HG03378 (cell line): ENCODE results near the gene KNOP1.
"Not testable (repeated sequence)": the region's sequence is repeated elsewhere in the genome, so short reads cannot be mapped to it uniquely, and the experiment has no call there.

Experiments
- ATAC-seq: cut with Tn5 transposase; IDR thresholded peaks from one replicate; pipeline ENCODE4 v1.9.1; 2021; ENCODE audit warnings: mild to moderate bottlenecking, moderate library complexity; ENCODE audit not compliant: unreplicated experiment

Gene KNOP1

GRCh38 chr16:19744670-19745069 is 26.6 kb upstream of the KNOP1 start:
- no peak for ATAC-seq

- no peak for ATAC-seq
Measured at GRCh38 chr16:19743816-19744159, 25.8 kb upstream of the KNOP1 start.

- ATAC-seq, result no peak
Measured at GRCh38 chr16:19741354-19741753, 23.3 kb upstream of the KNOP1 start.

- ATAC-seq, result no peak
Measured at GRCh38 chr16:19737306-19738038, 19.4 kb upstream of the KNOP1 start.

GRCh38 chr16:19735074-19735867 is 17.2 kb upstream of the KNOP1 start:
- no peak for ATAC-seq

- ATAC-seq, result no peak
Measured at GRCh38 chr16:19733551-19733950, 15.5 kb upstream of the KNOP1 start.

- no peak for ATAC-seq
Measured at GRCh38 chr16:19728636-19728965, 10.6 kb upstream of the KNOP1 start.

- ATAC-seq, result no peak
Measured at GRCh38 chr16:19722981-19723380, 5.0 kb upstream of the KNOP1 start.

GRCh38 chr16:19722269-19722952 is 4.4 kb upstream of the KNOP1 start:
- ATAC-seq, result no peak

GRCh38 chr16:19718624-19718965 is 568 bp upstream of the KNOP1 start:
- ATAC-seq, result no peak

GRCh38 chr16:19717314-19717713 is 713 bp downstream of the KNOP1 start:
- no peak for ATAC-seq

- ATAC-seq, result not testable (repeated sequence)
Measured at GRCh38 chr16:19716728-19717127, 1.3 kb downstream of the KNOP1 start.

GRCh38 chr16:19716183-19716582 is 1.8 kb downstream of the KNOP1 start:
- no peak for ATAC-seq

GRCh38 chr16:19715566-19715965 is 2.5 kb downstream of the KNOP1 start:
- no peak for ATAC-seq

GRCh38 chr16:19713697-19714096 is 4.3 kb downstream of the KNOP1 start:
- ATAC-seq, result no peak

GRCh38 chr16:19712418-19713058 is 5.5 kb downstream of the KNOP1 start:
- no peak for ATAC-seq

- ATAC-seq, result no peak
Measured at GRCh38 chr16:19711643-19712042, 6.4 kb downstream of the KNOP1 start.

GRCh38 chr16:19710991-19711545 is 7.0 kb downstream of the KNOP1 start:
- ATAC-seq, result no peak

- ATAC-seq, result no peak
Measured at GRCh38 chr16:19710191-19710908, 7.7 kb downstream of the KNOP1 start.

GRCh38 chr16:19709381-19710136 is 8.5 kb downstream of the KNOP1 start:
- no peak for ATAC-seq
